ENCODE results near the gene GAS6. TPM values are rescaled to one million over a fixed set of nuclear protein-coding genes. Genes with fewer than 3 reads are reported as not detected.

The GAS6 gene
- total RNA-seq, 1 donor from 2014 or later = 70.0 TPM

DNA sequence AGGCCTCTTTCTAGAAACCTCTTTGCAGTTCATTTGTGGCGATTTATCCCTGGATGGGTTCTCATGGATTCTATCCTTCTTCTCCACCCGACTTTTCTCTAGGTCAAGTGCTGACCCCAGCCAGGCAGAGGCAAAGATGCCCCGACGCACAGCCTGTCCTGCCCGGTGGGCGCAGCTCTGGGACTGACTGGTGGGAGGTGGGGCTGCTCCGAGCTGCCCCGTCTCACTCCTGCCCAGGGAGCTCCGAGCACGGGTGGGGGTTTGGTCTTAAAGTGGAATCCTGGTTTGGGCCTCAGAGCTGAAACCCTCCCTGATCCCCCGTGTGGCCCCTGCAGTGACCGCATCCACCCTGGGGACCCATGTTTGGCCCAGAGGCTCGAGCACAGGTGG, 44.5 kb downstream of the GAS6 start:
- FAIRE-seq = no peak
- TF ChIP-seq, protein P1, sequence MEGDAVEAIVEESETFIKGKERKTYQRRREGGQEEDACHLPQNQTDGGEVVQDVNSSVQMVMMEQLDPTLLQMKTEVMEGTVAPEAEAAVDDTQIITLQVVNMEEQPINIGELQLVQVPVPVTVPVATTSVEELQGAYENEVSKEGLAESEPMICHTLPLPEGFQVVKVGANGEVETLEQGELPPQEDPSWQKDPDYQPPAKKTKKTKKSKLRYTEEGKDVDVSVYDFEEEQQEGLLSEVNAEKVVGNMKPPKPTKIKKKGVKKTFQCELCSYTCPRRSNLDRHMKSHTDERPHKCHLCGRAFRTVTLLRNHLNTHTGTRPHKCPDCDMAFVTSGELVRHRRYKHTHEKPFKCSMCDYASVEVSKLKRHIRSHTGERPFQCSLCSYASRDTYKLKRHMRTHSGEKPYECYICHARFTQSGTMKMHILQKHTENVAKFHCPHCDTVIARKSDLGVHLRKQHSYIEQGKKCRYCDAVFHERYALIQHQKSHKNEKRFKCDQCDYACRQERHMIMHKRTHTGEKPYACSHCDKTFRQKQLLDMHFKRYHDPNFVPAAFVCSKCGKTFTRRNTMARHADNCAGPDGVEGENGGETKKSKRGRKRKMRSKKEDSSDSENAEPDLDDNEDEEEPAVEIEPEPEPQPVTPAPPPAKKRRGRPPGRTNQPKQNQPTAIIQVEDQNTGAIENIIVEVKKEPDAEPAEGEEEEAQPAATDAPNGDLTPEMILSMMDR (IDR thresholded peaks at IDR 0.05; ENCODE audit: insufficient read depth, low read length, severe bottlenecking) = no peak
- H3K4me3 ChIP-seq (ENCODE audit: low read depth, low read length) = no peak overlapping the region
- H3K27me3 ChIP-seq (ENCODE audit: control insufficient read depth, insufficient read depth, low read length) = no peaks in the 10 kb centered on the region
- peaks cover 8% of the 10 kb centered on the region for H3K36me3 ChIP-seq (ENCODE audit: control insufficient read depth, insufficient read depth, low read length)
- no peak for DNase-seq (ENCODE audit: low read depth)

DNA sequence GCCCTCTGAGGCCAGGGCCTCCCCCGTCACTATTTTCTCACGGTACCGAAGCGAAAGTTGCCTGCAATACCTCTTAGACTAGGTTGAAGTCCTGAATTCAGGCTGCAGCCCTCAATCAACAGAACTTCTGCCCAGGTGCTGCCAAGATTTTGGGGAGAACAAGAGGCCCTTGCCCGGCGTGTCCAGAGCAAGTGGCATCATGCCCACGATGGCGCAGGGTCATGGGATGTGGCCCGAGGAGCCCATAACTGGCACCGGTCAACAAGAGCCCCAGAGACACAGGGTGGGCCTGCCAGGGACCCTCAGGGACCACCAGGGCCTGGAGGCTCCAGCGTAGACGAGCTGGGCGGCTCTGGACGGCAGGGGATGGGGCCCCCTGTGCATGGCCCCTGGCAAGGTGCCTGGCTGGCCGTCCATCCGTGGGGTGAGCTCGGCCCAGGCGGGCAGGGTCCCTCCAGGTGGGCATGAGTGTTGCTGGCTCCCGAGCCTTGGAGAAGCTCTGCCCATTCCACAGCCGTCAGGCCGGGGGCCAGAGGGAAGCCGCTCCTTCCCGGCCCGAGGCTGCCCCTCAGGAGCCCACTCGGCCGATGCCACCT, 45.1 kb downstream of the GAS6 start:
- FAIRE-seq = no peak
- peaks cover 6% of the 10 kb centered on the region for H3K36me3 ChIP-seq (ENCODE audit: control insufficient read depth, insufficient read depth, low read length)
- TF ChIP-seq, protein P1 (IDR thresholded peaks at IDR 0.05; ENCODE audit: insufficient read depth, low read length, severe bottlenecking) = no peak

DNA sequence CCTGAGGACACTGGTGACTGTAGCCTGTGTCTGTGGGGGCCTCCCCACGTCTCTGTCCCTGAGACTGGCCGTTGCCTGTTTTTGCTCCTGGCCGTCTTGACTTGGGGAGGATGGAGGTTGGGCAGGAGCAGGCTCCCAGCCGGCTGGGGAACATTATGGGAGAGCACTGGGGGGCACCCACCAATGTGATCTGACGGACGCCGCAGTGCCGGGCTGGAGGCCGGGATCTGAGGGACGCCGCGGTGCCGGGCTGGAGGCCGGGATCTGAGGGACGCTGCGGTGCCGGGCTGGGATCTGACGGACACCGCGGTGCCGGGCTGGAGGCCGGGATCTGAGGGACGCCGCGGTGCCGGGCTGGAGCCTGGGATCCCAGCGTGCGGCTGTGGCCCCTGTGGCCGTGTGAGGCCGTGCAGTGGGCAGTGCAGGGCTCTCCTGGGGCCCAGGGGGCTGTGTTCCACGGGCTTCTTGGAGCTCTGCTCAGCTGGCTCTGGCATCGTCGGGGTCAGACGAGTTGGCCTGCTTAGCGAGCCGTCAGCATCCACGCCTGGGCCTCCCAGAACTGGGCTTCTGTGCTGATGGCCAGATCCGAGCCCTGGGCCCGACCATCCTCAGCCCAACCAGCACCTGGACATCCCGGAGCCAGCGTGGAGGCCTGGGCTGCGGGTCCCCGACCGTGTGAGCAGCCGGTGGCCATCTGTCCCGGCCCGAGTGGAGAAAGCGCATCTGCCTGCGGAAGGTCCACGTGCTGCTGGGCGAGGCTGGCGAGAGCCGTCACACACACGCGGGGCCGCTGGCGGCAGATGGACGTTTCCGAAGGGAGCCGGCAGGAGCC, 45.8 kb downstream of the GAS6 start:
- DNase-seq (ENCODE audit: low read depth) (no peak), FAIRE-seq (no peak)
- H3K36me3 ChIP-seq (ENCODE audit: control insufficient read depth, insufficient read depth, low read length) = peaks cover under 1% of the 10 kb centered on the region
- TF ChIP-seq, protein P1 (IDR thresholded peaks at IDR 0.05; ENCODE audit: insufficient read depth, low read length, severe bottlenecking) = no peak
- no peak overlapping the region for H3K4me3 ChIP-seq (ENCODE audit: low read depth, low read length)
- H3K27me3 ChIP-seq (ENCODE audit: control insufficient read depth, insufficient read depth, low read length) = no peaks in the 10 kb centered on the region

More for the DNA sequence above, 45.1 kb downstream of the GAS6 start:
- H3K27me3 ChIP-seq (ENCODE audit: control insufficient read depth, insufficient read depth, low read length) = no peaks in the 10 kb centered on the region
- DNase-seq (ENCODE audit: low read depth) = no peak
- H3K4me3 ChIP-seq (ENCODE audit: low read depth, low read length) = no peak overlapping the region

DNA sequence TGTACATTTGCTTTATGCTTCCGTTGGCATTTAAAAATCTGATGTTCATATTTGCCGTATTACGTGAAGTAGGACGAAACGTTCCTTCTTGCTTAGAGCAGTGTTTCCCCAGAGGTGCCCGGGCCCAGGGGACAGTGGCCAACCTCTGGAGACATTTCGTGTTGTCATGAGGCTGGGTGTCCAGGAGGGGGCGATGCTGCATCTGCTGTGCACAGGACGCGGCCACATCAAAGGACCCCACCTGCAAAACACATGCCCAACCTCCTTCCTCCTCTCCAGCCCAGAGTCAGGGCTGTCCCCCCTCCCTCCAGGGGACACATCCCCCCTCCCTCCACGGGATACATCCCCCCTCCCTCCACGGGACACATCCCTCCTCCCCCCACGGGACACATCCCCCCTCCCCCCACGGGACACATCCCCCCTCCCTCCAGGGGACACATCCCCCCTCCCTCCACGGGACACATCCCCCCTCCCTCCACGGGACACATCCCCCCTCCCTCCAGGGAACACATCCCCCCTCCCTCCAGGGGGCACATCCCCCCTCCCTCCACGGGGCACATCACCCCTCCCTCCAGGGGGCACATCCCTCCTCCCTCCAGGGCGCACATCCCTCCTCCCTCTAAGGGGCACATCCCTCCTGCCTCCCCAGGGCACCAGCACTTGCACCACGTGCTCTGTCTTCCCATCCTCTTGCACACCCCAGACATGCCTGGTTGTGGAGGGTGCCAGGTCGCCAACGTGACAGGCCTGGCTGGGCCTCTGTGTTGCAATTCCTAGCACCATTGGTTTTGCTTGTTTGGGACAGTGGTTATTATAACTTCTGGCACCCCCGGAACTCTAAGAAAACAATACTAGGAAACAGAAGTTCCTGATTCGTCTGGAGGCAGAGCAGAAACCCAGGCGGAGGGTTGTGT, 46.7 kb downstream of the GAS6 start:
- no peak for FAIRE-seq
- DNase-seq (ENCODE audit: low read depth) = peak; percentile 66
- TF ChIP-seq, protein P1 (IDR thresholded peaks at IDR 0.05; ENCODE audit: insufficient read depth, low read length, severe bottlenecking) = peak; percentile 91
- Histone ChIP-seq H3K27me3 (ENCODE audit: control insufficient read depth, insufficient read depth, low read length) (no peaks in the 10 kb centered on the region), H3K36me3 (ENCODE audit: control insufficient read depth, insufficient read depth, low read length) (no peaks in the 10 kb centered on the region), H3K4me3 (ENCODE audit: low read depth, low read length) (no peak overlapping the region)

DNA sequence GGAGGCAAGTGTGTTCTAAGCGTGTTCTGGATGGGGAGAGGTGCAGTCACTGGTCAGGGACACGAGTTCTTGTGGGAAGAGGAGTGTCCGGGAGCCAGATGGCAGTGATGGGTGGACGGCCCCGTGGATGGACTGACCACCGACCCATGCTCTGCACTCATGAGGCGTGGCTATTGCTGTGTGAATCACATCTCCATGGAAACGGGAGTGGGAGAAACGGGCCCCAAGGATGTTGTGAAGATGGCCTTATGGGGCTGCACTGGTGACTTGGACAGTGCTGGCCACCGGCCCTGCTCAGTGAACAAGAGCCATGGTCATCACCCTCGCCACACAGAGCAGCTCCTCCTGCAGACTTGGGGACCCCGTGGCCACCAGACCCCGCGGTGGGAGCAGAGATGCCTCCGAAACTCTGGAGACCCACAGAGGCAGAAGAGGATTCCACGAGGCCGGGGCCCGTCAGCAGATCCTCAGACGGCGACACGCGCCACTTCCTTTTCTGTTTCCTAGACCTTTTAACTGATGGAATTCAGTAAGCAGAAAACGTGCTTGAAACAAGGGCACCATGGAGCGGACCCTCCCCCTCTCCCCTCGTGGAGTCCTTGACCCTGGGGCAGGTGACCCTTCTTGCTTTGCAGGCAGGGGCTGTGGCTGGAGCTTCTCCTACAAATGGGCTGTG, 47.5 kb downstream of the GAS6 start:
- H3K4me3 ChIP-seq (ENCODE audit: low read depth, low read length) = no peak overlapping the region
- H3K36me3 ChIP-seq (ENCODE audit: control insufficient read depth, insufficient read depth, low read length) = no peaks in the 10 kb centered on the region
- peak; percentile 94 for FAIRE-seq
- DNase-seq (ENCODE audit: low read depth) = no peak
- TF ChIP-seq, protein P1 (IDR thresholded peaks at IDR 0.05; ENCODE audit: insufficient read depth, low read length, severe bottlenecking) = no peak
- H3K27me3 ChIP-seq (ENCODE audit: control insufficient read depth, insufficient read depth, low read length) = no peaks in the 10 kb centered on the region
